Measurements from ENCODE around the gene EYA2.

DNA sequence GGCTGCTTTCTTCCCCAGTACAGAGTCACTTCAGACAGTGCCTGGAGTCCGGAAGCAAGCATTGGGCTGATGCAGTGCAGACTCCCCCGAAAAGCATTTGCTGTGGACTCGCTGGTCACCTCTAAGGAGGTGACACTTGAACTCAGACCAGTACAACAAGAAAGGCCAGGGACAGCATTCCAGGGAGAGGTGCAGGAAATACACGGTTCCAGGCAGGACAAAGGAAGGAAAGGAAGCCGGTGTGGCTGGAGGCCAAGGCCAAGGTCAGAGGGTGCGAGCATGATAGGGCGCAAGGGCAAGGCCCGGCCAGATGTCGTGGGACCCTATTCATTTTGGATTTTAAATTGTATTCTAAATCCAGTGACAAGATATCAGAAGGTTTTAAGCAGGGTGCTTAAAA, 300.9 kb downstream of the EYA2 start:
- TF ChIP-seq HDGF (IDR thresholded peaks at IDR 0.05; ENCODE audit: borderline replicate concordance) (no peak), ARNT (IDR thresholded peaks at IDR 0.05) (no peak), L3MBTL2 (conservative IDR thresholded peaks at IDR 0.05) (no peak), FOXM1 (IDR thresholded peaks at IDR 0.05; ENCODE audit: borderline replicate concordance) (no peak), BHLHE40 (IDR thresholded peaks at IDR 0.05; ENCODE audit: borderline replicate concordance) (no peak), LEF1 (IDR thresholded peaks at IDR 0.05; ENCODE audit: borderline replicate concordance) (no peak), FOXK2 (IDR thresholded peaks at IDR 0.05) (no peak)
- TF ChIP-seq, protein P1, sequence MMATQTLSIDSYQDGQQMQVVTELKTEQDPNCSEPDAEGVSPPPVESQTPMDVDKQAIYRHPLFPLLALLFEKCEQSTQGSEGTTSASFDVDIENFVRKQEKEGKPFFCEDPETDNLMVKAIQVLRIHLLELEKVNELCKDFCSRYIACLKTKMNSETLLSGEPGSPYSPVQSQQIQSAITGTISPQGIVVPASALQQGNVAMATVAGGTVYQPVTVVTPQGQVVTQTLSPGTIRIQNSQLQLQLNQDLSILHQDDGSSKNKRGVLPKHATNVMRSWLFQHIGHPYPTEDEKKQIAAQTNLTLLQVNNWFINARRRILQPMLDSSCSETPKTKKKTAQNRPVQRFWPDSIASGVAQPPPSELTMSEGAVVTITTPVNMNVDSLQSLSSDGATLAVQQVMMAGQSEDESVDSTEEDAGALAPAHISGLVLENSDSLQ (IDR thresholded peaks at IDR 0.05), result no peak

Data from HEK293T (cell line).